Activated effector memory CD4-positive, alpha-beta T cell treated with anti-CD3 and anti-CD28 coated beads, Interleukin-2, amount 50 U/mL, for 16 hours (primary cell): ENCODE data around the gene PASK.
A peak's percentile ranks its signal among the peaks of the same experiment; 100 is the strongest.
"Not testable (repeated sequence)": the region's sequence is repeated elsewhere in the genome, so short reads cannot be mapped to it uniquely, and the experiment has no call there.

Source experiments
- DNase-seq: peaks from one replicate; pipeline ENCODE4 v3.0.0-alpha.2; 2020

PASK gene

DNA sequence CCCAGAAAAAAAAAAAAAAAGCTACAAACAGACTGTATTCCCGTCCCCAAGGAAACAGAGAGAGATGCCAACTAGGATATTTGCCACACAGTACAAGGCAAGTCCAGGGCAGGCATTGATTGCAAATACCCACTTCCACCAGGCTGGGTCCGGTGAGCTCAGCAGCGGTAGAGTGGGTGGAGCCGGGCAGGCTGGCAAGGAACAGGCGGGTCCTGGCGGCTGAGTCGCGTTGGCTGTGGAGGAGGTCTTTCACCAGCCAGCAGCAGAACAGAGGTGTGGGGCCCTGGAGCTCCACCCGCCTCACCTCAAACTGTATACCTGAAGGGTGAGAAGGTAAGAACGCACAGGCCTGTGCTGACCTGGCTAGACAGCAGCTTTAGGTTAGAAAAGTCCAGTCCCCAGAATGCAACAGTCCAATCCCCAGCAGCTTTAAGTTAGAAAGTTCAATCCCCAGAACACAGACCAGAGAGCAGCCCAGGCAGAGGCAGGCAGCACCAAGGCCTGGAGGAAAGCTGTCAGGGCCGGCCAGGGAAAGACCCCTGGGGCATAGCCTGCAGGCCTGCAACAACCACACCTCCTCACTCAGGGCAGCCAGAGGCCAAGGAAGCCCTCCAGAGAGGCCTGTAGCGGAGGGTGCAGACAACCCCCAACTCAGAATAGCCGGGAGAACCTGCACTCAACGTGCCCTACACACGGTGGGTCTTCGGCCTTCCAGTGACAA is 25.3 kb downstream of the PASK start:
- DNase-seq, result peak; percentile 89

DNA sequence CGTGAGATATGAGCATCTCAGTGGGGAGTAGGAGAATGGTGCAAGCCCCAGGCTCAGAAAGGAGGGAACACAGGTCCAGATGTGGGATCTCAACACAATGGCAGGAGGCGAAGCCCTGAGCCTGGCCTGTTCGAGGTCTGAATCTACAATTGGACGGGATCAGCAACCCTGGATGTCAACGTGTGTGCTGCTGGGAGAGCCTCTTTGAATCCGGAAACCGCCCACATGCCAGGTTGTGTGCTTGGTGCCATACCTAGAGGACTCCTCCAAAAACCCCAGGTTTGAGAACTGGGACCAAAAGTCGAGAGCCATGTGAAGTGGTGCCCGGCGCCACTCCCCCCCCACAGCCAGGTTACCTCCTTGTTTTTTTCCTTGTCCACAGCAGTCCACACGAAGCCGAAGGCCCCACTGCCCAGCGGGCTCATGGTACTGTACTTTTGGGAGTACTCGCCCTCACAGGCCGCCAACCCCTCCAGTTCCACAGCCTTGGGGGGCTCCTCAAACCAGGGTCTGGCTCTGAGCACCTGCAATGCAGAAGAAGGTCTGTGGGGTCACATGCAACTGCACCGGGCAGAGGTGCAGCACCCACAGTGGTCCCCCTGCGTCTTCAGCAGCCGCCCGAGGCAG is 26.8 kb downstream of the PASK start:
- peak; percentile 54 for DNase-seq

DNA sequence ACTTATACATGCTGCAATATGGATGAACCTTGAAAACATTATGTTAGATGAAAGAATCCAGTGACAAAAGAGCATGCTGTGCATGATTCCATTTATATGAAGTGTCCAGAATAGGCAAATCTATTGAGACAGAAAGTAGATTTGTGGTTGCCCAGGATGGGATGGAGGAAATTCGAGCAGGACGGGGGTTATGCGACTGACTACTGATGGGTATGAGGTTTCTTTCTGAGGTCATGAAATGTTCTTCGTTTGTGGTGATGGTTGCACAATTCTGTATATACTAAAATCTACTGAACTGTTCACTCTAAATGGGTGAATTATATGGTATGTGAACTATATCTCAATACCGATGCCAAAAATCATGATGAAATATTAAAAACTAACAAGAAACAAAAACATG is 28.3 kb downstream of the PASK start:
- DNase-seq, result no peak

DNA sequence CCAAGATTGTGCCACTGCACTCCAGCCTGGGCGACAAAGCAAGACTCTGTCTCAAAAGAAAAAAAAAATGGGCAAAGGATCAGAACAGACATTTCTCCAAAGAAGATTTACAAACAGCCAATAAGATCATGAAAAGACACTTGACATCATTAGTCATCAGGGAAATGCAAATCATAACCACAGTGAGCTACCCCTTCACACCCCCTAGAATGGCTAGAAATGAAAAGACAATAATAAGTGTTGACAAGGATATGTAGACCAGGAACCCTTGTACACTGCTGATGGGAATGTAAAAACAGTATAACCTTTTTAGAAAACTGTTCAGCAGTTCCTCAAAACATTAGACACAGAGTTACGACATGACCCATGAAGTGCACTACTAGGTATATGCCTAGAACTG is 28.8 kb downstream of the PASK start:
- DNase-seq, result no peak

DNA sequence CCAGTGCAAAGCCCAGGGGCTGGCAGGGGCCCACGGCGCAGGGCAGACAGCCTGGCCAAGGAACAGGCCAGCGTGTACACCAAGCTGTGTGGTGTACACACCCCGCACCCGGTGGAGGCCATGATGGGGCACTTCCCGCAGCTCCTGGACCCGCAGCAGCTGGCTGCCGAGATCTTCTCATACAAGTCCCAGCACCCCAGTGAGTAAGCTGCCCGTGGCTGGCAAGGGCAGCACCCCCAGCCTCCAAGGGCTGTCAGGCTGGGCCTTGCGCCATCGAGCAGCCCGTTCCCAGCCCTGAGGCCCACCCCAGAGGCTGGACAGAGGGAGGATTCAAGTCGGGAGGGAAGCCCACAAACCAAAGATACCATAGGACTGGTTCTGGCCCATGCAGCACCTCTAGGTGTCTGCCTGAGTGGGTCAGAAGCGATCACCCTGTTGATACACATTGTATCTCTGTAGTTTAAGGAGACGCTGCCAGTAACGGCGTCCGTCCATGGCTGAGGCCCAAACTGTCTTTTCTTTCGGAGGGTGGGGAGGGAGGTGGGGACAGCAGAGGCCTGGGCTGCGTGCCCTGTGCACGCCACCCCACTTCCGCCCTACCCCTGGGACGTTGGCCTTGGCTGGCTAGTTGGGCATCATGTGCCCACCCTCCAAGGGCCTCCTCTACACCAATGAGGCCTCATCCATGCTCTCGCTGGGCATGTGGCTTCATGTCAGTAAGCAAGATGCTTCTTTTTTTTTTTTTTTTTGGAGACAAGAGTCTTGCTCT is 30.4 kb downstream of the PASK start:
- no peak for DNase-seq

DNA sequence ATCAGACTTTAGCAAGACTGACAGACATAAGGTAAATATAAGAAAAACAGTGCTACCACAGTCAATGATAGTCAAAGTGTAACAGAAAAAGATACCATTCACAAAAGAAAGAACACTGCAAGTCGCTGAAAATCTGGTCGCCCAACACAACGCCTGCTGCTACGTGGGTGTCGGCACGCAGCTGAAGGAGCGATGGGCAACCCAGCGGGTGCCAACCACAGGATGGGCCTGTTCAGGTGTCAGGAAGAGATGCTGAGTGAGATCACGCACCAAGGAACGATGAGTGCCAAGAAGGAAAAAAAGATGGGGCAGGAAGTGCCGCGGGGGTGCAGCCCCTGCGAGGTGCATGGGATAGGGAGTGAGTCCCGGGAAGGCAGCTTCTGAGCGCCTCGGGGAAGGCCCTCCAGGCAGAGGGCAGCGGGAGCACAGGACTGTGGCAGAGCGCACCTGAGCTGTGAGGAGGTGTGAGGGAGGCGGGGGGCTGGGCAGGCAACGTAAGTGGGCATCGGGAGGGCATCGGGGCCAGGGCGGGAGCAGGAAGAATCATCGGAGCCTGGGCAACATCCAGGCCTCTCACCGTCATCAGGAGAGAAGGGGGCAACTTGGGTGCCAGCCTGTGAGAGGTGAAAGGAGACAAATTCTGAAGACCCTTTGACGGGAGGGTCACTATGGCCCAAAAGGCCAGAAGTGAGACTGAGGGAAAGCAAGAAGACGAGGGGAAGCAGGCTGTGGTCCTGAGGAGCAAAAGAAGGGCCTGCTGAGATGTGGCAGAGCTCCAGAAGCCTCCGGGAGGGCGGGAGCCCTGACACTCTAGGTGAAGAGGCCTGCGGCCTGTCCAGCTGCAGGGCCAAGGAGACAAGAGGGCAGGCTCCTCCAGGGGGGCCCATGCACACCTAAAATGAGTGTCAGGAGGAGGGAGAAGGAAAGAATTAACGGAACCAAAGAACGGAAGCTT is 32.4 kb downstream of the PASK start:
- DNase-seq, result no peak

DNA sequence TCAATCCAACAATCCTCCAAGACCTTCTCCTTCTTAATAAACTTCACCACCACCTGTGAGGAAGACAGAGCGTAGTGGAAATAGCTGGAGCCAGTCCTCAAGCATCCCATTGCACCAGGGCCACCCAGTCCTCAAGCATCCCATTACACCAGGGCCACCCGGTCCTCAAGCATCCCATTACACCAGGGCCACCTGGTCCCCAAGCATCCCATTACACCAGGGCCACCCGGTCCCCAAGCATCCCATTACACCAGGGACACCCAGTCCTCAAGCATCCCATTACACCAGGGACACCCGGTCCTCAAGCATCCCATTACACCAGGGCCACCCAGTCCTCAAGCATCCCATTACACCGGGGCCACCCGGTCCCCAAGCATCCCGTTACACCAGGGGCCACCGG is 33.9 kb downstream of the PASK start:
- DNase-seq, result no peak

DNA sequence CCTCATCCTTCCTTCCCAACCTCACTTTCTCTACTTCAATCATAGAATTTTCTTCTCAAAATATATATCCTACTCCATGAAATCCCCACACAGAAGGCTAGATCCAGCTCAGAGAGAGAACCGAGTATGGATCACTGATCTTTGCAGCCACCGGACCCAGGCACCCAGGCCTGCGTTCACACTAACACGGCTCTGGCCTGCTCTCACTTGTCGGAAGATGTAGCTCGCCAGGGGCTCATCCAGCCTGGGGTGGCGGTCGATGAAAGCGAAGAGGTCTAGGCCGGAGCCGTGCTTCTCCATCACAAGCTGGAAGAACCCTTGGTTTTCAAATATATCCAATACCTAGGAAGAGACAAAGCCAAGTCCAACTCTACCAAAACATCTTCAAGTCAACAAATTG is 34.4 kb downstream of the PASK start:
- DNase-seq, result no peak

DNA sequence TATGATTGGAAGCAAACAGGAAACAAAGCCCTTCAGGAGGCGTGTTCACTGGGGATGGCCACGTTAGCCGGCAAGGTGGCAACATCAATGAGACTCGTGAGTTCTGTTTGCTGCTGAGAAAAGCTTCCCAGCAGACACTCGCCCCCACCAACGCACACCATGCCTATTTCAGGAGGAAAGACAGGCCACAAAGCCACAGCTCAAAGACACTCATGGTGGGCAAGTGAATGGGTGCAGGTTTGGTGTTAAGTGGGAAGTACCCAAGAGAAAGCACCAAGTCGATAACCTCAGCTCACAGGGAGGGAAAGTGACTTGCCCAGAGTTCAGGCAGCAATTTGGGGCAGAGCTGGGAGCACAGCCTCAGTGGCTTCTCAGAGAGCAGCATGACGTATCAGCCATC is 36.7 kb downstream of the PASK start:
- peak; percentile 79 for DNase-seq

DNA sequence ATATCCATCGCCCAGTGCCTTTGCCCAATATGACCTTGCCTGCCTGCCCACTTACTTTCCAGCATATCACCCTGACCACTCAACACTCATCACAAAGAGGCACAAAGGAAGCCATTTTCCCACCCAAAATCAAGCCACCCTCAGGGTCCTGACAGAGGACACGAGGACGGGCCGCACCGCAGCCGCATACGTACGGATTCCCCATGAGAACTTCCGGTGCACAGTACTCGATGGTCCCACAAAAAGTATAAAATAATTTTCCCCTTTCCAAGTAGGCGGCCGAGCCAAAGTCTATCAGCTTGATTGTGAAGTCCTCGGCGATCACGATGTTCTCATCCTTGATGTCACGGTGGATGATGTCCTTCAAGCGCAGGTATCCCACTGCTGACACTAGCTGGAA is 37.2 kb downstream of the PASK start:
- DNase-seq, result no peak

DNA sequence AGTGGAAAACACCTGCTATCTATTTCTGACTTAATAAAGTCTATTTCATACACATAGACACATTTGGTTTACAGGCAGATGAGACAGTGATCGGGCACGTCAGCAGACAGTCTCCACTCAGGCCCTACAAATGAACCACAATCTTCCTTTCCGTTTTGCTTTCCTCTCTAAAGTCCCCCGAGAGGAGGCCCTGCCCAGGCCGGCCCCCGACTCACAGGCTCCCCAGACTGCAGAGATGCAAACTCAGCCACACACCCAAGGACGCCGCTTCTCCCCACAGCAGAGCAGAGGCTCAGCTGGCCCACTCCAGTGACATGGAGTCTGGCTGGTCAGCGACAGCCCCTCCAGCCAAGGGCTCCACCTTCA is 37.8 kb downstream of the PASK start:
- peak; percentile 78 for DNase-seq

DNA sequence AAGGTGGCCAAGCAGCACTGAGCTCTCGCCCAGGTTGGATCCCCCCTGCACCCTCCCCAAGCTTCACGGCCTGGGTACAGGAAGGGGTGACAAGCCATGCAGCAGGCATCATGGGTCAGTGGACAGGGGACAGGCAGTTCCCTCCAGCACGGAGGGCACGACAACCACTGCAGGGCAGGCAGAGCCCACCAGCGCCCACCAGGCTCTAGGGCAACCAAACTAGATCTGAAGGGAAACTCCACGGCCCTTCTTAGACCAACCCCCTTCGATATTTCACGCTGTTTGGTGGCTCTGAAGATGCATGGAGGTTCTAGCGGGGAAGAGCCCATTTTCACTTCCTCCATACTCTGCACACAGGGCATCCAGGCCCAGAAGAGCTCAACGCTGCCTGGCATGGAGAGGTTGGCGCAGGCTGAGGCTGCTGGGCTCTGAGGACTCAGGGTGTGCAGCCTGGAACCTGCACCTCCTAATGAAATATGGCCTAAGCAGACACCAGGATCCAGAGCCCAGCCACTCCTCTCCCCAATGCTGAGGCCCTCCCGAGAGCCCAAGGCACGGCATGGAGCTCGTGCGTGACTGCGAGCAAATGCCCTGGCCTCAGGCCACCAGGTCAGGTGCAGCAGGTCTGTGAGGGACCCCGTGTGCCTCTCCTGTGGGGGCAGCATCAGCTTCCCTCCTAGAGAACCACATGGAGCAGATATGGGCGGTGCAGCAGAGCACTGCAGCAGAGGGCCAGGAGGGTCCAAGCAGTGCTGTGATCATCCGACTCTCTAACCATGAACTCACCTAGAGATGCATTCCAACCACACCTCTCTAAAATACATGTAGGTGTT is 38.4 kb downstream of the PASK start:
- DNase-seq, result no peak

DNA sequence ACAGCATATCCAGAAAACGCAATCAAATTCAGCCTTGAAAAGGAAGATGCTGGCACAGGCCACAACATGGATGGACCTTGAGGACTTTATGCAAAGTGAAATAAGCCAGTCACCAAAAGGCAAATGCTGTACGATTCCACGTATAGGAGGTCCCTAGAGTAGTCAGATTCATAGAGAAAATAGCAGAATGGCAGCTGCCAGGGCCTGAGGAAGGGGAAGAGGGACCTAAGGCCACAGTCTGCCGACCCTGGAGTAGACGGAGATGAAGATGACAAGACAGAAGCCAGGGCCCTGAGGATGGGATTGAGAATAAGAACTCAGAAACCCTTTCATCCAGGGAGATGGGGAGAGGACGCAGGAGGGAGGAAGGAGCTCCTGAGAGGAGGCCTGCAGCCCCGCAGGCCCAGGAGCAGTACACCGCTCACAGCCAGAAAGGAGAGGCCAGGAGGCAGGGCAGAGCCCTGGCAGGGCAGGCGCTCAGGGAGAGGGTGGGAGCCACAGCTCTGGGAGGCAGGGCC is 39.1 kb downstream of the PASK start:
- DNase-seq, result no peak

DNA sequence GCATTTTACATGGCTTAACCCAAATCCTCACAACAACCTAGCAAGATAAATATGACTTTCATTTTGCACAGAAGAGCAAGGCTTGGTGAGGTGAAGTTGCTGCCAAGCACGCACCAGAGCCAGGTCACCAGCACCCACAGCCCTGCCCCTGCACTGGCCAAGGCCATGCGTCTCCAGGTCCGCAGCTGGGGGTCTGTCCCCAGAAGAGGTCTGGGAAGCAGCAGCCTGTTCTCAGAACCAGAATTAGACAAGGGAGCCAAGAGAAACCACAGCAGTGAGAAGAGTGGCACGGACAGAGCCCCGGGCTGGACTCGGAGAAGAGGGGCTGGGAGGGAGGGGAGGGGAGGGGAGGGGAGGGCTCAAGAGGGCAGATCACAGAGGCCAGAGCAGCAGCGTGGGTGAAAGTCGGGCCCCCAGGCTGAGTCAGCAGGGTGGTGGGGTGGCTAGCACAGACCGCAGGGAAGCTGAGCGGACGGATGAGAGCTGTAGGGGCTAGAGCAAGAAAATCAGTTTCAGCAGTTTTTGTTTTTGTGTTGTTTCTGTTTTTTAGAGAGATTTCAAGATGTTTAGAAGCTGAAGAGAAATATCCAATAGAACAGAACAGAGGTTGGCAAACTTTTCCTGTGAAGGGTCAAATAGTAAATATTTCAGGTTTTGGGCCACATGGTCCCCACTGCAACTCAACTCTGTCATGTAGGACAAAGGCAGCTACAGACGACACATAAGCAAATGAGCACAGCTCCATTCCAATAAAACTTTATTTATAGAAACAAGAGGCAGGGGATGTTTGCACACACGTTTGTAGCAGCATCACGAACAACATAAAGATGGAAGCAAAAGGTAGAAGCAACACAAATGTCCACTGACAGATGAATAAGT is 39.8 kb downstream of the PASK start:
- DNase-seq, result peak; percentile 76

DNA sequence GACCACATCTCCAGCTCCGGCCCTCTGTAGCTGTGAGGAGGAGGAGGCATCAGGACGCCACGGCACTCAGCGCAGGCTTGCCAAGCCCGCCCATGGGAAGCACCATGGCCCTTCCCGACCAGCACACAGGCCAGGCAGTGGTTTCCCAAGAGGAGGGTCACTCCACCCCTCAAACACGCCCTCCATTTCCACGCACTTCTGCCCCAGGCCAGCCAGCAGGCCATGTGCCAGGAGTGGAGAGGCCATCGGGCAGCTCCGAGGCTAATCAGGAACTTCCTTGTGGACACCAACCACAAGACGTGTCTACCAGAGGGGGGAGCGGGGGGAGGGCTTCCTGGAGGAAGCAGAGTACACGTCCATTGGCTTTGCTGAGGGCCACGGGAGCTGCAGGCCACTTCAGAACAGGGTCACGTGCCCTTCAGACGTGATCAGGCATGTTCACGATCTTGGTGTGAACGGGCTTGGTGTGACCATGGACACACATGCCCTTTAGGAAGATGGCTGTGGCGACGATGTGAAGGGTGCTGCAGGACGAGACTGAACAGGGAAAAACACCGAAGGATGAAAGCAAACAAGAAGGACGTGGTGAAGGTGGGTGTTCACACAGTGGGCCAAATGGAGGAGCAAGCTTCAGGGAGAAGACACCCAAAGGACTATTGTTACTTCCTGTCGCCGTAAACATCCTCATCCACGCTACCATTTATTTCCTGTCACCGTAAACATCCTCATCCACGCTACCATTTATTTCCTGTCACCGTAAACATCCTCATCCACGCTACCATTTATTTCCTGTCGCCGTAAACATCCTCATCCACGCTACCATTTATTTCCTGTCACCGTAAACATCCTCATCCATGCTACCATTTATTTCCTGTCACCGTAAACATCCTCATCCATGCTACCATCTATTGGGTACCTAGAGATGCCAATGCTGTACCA is 40.7 kb downstream of the PASK start:
- DNase-seq, result peak; percentile 68

DNA sequence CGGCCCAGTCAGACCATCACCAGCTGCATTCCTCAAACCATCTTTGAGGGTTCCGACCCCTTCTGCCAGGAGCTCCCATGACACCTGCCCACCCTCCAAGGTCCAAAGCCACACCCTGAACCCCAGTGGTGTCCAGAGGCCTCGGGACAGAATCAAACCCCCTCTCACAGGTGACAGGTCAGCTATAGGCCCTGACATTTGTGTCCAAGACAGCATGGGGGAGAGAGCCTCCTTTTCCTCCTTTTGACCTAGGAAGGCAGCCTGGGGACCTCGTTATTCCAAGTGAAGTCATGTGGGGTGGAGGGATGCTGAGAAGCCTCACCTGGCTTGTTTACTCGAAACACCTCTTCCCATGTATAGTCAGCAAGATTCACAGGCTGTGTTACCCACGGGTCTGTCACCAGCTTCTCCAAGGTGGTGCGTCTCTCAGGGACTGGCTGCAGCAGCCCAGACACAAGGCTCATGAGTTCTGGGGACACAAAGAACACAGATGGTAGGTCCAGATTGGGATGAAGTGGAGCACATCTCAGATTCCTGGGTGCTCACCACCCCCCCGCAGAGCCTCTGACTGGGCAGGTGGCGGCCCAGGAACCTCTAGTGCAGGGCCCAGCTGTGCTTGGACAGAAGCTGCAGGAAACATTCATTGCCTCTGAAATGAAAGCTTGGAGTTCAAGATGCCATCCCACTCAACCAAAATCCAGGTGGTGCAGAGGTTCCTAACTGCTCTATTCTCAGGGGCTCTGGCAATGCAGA is 42.1 kb downstream of the PASK start:
- no peak for DNase-seq

DNA sequence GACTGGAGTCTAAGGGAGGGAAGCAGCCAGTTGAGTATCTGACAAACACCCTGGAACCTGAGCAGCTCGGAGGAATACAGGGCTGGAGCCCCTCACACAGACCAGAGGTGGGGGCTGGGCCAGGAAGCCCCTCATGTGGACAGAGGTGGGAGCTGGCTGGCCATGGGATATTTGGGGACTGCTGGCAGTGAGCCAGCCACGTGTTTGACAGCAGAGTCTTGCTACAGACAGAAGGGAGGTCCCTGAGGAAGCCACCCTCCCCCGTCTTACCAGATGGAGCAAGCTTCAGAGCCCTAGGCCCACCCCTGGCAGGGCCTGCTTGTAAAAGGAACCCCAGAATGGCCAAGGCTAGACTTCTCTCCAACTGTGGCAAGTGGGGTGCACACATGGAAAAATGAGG is 43.6 kb downstream of the PASK start:
- no peak for DNase-seq

DNA sequence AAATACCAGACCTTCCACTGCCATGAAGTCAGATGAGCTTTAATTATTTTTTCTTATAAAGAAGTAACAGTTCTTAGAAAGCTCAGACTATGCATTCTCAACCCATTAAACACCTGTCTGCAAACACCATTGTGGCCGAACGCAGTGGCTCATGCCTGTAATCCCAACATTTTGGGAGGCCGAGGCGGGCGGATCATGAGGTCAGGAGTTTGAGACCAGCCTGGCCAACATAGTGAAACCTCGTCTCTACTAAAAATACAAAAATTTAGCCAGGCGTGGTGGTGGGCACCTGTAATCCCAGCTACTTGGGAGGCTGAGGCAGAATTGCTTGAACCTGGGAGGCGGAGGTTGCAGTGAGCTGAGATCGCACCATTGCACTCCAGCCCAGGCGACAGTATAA is 44.7 kb downstream of the PASK start:
- DNase-seq, result not testable (repeated sequence)

DNA sequence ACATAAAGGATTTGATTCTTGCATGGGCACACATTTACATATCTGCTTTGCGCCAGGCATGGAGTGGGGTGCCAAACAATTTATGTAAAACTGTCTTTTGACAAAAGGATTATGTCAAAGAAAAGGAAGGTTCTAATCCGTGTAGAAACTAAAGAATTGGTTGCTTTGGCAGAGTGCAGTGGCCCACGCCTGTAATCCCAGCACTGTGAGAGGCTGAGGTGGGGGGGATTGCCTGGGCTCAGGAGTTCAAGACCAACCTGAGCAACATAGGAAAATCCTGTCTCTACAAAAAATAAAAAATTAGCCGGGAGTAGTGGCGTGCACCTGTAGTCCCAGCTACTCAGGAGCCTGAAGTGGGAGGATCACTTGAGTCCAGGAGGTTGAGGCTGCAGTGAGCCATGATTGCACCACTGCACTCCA is 46.1 kb downstream of the PASK start:
- DNase-seq, result no peak
